ENCODE measurements around the gene TLE4.
"Not testable (repeated sequence)": the region's sequence is repeated elsewhere in the genome, so short reads cannot be mapped to it uniquely, and the experiment has no call there.

The TLE4 gene

GRCh38 chr9:79598562-79599345 is 27.0 kb downstream of the TLE4 start:
- in situ Hi-C loops (cut with MboI; ENCODE audit: low sequenced_read_pairs) = no loop called here

- in situ Hi-C loops (cut with MboI; ENCODE audit: low sequenced_read_pairs) = no loop called here
Measured at GRCh38 chr9:79600466-79600865, 28.7 kb downstream of the TLE4 start.

DNA sequence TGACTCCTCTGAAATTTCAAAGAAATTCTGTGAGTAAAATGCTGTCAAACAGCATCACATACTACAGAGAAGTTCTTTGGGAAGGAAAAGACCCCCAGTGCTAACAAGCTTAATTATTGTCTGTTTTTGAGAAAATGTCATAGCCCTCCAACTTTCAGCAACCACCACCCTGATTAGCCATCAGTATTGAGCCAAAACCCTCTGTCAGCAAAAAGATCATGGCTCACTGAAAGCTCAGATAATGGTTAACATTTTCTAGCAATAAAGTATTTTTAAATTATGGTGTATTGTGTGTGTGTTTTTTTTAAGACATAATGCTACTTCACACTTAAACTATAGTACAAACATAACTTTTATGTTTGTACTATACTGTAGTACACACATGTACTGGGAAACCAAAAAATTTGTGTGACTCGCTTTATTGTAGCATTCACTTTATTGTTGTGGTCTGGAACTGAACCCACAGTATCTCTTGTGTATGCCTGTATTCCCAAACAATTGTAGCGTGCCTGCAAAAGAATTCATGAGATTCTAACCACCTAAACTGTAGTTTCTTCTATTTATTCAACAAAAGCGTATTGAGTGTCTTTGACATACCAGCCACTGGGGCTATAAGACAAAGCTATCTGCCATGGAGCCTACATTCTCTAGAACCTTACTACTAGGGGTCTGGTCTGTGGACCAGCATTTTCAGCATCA is 31.6 kb downstream of the TLE4 start:
- in situ Hi-C loops (cut with MboI; ENCODE audit: low sequenced_read_pairs) = no loop called here

GRCh38 chr9:79604149-79604548 is 32.4 kb downstream of the TLE4 start:
- in situ Hi-C loops (cut with MboI; ENCODE audit: low sequenced_read_pairs) = no loop called here

DNA sequence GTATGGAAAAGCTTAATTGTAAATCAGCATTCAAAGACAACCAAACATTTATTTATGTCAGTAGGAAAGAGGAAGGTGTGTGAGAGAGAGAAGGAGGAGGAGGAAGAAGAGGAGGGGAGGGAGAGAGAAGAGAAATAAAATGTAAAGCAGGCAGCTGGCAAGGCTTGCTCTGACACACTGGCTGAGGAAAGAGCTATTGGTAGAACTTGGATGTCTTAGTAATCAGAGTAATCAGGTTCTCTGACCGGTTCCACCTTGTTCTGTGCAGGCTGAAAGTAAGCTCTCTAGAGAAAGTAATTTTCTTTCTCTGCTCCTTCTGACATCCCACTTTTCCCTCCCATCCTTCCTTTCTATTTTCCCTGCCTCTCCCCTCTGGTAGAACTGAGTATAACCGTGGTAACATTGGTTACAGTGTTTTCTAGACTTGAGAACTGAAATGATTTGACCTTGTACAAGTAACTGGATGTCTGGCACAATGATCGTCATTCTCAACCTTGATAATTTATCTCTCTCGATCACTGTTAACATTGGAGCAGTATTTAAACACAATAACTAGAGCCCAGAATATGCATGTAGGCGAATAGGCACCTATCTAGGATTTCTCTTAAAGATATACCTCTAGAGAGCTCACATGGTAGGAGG is 33.3 kb downstream of the TLE4 start:
- in situ Hi-C loops (cut with MboI; ENCODE audit: low sequenced_read_pairs) = no loop called here

DNA sequence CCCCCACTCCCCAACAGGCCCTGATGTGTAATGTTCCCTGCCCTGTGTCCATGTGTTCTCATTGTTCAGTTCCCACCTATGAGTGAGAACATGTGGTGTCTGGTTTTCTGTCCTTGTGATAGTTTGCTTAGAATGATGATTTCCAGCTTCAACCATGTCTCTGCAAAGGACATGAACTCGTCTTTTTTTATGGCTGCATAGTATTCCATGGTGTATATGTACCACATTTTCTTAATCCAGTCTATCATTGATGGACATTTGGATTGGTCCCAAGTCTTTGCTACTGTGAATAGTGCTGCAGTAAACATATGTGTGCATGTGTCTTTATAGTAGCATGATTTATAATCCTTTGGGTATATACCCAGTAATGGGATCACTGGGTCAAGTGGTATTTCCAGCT is 34.8 kb downstream of the TLE4 start:
- in situ Hi-C loops (cut with MboI; ENCODE audit: low sequenced_read_pairs) = not testable (repeated sequence)

- in situ Hi-C loops (cut with MboI; ENCODE audit: low sequenced_read_pairs) = no loop called here
Measured at GRCh38 chr9:79609468-79610018, 37.8 kb downstream of the TLE4 start.

- in situ Hi-C loops (cut with MboI; ENCODE audit: low sequenced_read_pairs) = no loop called here
Measured at GRCh38 chr9:79610019-79610631, 38.4 kb downstream of the TLE4 start.

DNA sequence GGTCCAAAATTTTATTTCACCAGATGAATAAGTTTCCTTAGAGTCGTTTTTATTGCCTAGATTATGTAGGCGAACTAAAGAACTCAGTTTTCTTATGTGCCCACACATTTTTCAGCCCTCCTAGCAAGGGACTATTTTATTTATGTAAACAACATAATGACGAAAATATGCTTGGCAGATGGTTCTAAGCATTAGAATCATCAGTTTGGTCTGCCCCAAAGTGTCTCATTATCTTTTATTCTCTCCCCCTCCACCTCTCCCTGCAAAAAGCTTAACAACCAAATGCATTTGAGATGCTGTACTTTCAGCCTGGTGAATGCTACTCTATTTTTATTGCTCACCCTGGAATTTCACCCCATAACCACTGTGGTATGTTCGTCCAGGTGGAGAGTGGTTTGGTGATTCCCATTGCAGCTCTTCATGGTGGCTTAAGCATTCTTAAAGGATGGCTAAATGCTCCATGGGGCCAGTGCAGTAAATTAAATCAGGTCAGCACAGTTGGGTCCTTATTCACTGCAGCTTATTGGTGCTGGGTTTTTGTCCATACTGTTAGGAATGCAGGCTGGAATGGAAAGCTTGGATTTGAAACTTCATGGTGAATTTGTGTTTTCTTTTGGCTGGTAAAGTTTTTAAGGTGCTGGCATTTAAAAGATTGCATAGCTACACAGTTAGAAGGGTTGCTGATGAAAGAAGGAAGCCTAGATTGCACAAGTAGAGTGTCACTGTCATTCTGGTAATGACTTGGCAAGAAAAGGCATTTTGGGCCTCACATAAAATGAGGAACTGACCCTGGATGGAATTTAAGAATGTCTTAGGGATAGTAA is 39.2 kb downstream of the TLE4 start:
- in situ Hi-C loops (cut with MboI; ENCODE audit: low sequenced_read_pairs) = no loop called here

DNA sequence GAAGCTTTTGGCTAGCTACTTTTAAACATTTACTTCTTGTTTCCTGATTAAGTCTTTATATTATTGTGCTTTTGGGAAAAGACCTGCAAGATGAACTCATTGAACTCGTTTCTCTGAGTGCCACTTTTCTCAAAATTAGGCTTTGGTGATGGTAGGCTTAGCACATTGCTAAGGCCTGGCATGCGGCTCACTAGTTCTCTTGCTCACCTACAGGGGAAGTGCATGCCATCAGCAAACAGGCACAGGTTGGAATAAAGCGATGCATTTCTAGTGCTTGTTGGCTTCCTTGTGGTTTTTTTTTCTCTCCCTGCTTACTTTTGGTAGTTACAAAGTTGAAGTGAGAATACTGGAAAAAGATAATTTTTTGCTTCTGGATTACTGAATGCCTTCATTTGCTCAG is 41.4 kb downstream of the TLE4 start:
- in situ Hi-C loops (cut with MboI; ENCODE audit: low sequenced_read_pairs) = no loop called here

DNA sequence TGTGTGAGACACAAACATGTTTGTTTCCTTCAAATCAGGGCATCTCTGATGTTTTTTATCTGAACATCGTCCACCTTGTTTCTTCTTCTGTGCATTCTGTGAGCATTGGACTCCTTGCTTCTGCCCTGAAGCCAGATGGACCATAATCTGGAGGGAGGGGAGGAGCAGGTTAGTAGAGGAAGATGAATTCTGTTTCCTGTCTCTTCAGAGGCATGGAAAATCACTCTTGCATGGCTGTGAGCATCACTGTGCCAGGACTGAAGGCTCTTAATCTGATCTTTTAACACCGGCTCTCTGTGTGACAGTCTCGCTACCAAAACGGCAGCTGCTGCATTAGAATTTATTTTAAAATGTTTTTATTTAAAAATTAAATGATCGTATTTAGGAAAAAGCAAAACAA is 43.3 kb downstream of the TLE4 start:
- in situ Hi-C loops (cut with MboI; ENCODE audit: low sequenced_read_pairs) = no loop called here

DNA sequence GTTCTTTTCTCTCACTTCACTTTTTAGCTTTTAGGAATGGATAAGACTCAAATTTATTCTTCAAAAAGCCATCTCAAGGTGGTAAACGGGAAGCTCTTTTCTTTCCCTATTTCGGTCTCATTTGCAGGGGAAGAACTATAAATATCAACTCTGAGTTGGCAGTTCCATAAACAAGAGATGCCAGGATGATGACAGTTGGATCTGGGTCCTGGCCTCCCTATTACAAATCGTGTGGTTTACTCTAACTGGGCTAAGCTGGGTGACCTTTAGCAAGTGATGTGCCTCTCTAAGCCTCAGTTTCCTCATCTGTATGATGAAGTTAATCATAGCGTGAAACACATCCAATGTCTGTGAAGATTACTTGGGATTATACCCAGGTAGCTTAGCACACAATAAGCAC is 44.2 kb downstream of the TLE4 start:
- in situ Hi-C loops (cut with MboI; ENCODE audit: low sequenced_read_pairs) = no loop called here

DNA sequence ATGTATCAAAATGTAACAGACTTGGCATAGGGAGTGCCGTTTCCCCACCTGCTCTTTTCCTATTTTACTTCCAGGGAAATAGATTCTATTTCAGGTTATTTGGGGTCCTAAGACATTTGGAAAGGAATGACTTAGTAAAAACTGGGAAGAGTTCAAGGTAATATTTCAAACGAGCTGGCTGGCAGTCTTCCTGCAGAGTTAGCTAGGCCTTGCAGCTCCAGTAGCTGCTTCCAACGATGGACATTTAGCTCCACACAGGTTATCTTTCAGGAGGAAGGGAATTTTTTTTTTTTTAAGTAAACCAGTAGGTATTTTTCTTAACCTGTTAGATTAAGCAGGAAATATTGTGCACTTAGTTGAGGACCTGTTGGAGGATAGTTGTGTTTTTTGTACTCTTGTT is 45.2 kb downstream of the TLE4 start:
- in situ Hi-C loops (cut with MboI; ENCODE audit: low sequenced_read_pairs) = no loop called here

- in situ Hi-C loops (cut with MboI; ENCODE audit: low sequenced_read_pairs) = no loop called here
Measured at GRCh38 chr9:79617395-79617794, 45.6 kb downstream of the TLE4 start.

- in situ Hi-C loops (cut with MboI; ENCODE audit: low sequenced_read_pairs) = no loop called here
Measured at GRCh38 chr9:79619930-79620329, 48.2 kb downstream of the TLE4 start.

- in situ Hi-C loops (cut with MboI; ENCODE audit: low sequenced_read_pairs) = no loop called here
Measured at GRCh38 chr9:79621916-79622575, 50.3 kb downstream of the TLE4 start.

DNA sequence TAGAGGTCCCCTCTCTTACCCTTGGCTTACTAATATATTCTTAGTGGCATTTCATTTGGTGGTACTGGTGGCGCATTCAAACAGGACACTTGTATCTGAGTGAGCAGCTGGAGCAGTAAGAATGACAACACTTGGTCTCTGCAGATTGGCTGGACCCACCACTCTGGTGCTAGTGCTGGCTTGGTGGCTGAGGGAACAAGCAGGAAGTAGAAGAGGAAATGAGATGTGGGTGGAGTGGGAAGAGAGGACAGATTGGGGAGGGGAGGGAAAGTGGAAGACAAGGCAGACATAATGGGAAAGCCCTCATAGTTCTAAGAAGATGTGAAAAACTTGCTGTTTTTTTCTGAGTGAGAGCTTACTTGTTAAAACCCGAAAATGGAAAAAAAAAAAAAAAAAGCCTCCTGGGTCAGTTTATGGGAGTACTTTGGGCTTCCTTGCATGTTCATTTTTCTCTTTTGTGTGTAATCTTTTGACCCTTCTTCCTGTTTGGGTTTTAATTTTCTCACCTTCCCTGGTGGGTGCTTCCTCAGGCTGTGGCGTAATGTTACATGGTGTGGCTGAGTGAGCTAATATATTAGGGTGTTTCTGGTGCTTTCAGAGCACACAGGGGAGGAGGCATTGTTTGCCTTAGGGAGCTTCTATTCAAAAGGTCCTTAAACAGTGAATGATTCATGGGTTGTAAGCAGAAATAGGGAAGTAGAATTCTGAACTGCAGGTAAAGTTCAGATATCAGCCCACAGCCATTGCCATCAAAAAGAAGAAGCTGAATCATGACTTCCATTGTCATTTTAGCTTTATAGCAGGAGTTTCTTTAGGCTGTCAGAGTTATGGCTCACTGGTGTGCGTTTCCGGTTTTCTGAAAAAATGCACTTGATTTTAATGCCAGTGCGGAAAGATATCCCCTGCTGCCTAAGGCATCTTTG is 52.3 kb downstream of the TLE4 start:
- in situ Hi-C loops (cut with MboI; ENCODE audit: low sequenced_read_pairs) = no loop called here

DNA sequence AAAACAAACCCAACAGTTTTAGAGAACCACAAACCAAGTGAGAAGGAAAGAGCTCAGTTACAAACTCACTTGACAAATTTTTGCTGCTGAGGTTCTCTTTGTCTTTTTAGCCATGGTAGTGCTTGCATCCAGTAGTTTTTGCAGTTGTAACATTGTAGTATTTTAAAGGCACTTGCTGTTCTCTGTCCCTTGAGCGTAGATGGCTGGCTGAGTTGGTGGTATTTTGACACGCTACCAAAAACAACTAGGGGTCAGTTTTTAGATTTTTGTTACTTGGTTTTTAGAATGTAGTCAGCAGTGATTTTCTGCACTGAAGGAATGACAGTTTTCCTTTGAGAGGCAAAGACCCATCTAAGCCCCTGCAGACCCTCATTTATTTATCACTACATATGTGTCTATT is 58.0 kb downstream of the TLE4 start:
- in situ Hi-C loops (cut with MboI; ENCODE audit: low sequenced_read_pairs) = no loop called here

All from hTERT RPE-1 (cell line).